Adrenal gland (tissue), 12 donors: ENCODE data around the gene THBD. TPM values are rescaled to one million over a fixed set of nuclear protein-coding genes. Genes with fewer than 3 reads are reported as not detected.
"Not testable (repeated sequence)": the region's sequence is repeated elsewhere in the genome, so short reads cannot be mapped to it uniquely, and the experiment has no call there.

Experiments used
- DNase-seq, 7 donors: peaks; one replicate each; pipeline ENCODE4 v3.0.0-alpha.2; 2019 to 2020
- H3K27ac ChIP-seq, 5 donors: fragments of 200-600 bp; sonication (generic) in 4 of 5; 1 replicate in 3 of 5; 2 replicates in 2 of 5; pipeline versions ENCODE4 v1.5.1 to v1.8.0; 2016 to 2020; ENCODE audit warnings: mild to moderate bottlenecking in 1 of 5
- H3K27me3 ChIP-seq: fragments of 200-600 bp; 2 replicates; pipeline ENCODE4 v1.8.0; 2021
- H3K36me3 ChIP-seq, 2 donors: fragments of 200-600 bp; replicated peaks in 1 of 2; 1 replicate in 1 of 2; 2 replicates in 1 of 2; pipeline versions ENCODE4 v1.5.1 to v1.8.0; 2018 to 2022
- H3K4me1 ChIP-seq, 2 donors: fragments of 200-600 bp; replicated peaks in 1 of 2; 1 replicate in 1 of 2; 2 replicates in 1 of 2; pipeline versions ENCODE4 v1.5.1 to v1.8.0; 2018 to 2021
- H3K4me3 ChIP-seq, 4 donors: fragments of 200-600 bp; sonication (generic) in 3 of 4; one replicate each; pipeline ENCODE4 v1.5.1; 2016 to 2018
- H3K9me3 ChIP-seq, 3 donors: fragments of 200-600 bp; sonication (generic) in 1 of 3; replicated peaks in 1 of 3; 1 replicate in 2 of 3; 2 replicates in 1 of 3; pipeline versions ENCODE4 v1.5.1 to v1.8.0; 2016 to 2021
- CTCF ChIP-seq, 6 experiments: fragments of 450-650 bp in 4 of 6; fragments of 200-600 bp in 2 of 6; sonication (generic) in 1 of 6; IDR thresholded peaks; 1 replicate in 5 of 6; 2 replicates in 1 of 6; pipeline versions ENCODE4 v1.5.1 to v1.8.0; 2016 to 2021; ENCODE audit warnings: antibody characterized with exemption in 6 of 6, mild to moderate bottlenecking in 2 of 6, moderate library complexity in 1 of 6
- POLR2A ChIP-seq, 2 donors: fragments of 450-650 bp; IDR thresholded peaks; one replicate each; pipeline ENCODE4 v1.6.1; 2017; ENCODE audit warnings: antibody characterized with exemption in 2 of 2, mild to moderate bottlenecking in 2 of 2, moderate library complexity in 1 of 2
- WGBS, 4 donors: extraction: QIAGEN DNeasy Blood & Tissue Kit in 2 of 4; methylation state at CpG; one replicate each; pipeline versions ENCODE4 v1.1.5 to v1.1.7; 2013 to 2017; 5-methylcytosine and 5-hydroxymethylcytosine counted together
- intact Hi-C, 2 donors: fragments of 100-400 bp; cut with DNase I; formaldehyde crosslinking; loops; one replicate each; pipeline versions ENCODE4 v1.14.1 to v1.15.0; 2022 to 2023
- polyA plus RNA-seq, 3 donors: library from polyadenylated mRNA; stranded (reverse); fragments of 200-250 nt in 2 of 3; fragments of 350-450 nt in 1 of 3; fragmentation: Illumina TruSeq in 1 of 3; extraction: RNeasy Lipid Tissue Mini Kit (QIAGEN cat#74804) in 1 of 3; gene quantifications; one replicate each; pipeline ENCODE4 v1.2.3, GENCODE V29; 2013 to 2014
- total RNA-seq, 9 donors: library from RNA; depleted of rRNA in 4 of 9; stranded (reverse); fragments of >200 nt in 4 of 9; fragments of 120-200 nt in 1 of 9; fragmentation: NEBNext Ultra II Directional in 1 of 9; extraction: Animal tissue kit (Norgen Biotek cat#: 25700) in 1 of 9; gene quantifications; one replicate each; pipeline versions ENCODE4 v1.1.0 to v1.2.4, GENCODE V29; 2013 to 2023
- donor health status: healthy with polysubstance abuse.
- donor health status: Bipolar disorder and iron deficiency.
- donor health status: DM: yes; HTN: yes; CAD: no.
- donor health status: DM: no; HTN: no; CAD: no.
- donor health status: DM: no; HTN: no; CAD: no.
- donor health status: DM: yes; HTN: yes; CAD: no.

THBD gene
- total and polyA plus RNA-seq, 12 donors, result 1.2 to 58.0 (median 17.5) TPM

GRCh38 chr20:23031346-23031745, 18.1 kb downstream of the THBD start:
- Histone ChIP-seq H3K27ac (no peak overlapping the region), H3K4me3 (no peak overlapping the region), H3K27me3 (peaks cover 28% of the 10 kb centered on the region), H3K4me1 (peaks cover 0 to 11% of the 10 kb centered on the region in 2 donors), H3K36me3 (no peaks in the 10 kb centered on the region), H3K9me3 (no peaks in the 10 kb centered on the region)
- no peak for TF ChIP-seq POLR2A (IDR thresholded peaks at IDR 0.05)
- no peak for TF ChIP-seq CTCF (IDR thresholded peaks at IDR 0.05)
- no peak for DNase-seq
- intact Hi-C loops, result no loop called here
- WGBS, 4 donors, result 89 to 94% (median 92%) methylated on average over 5 to 6 of the region's 6 CpGs

- no peaks in the 10 kb centered on the region for H3K36me3 ChIP-seq
- H3K27me3 ChIP-seq, result peaks cover 7% of the 10 kb centered on the region
- H3K4me3 ChIP-seq, result no peak overlapping the region
- H3K9me3 ChIP-seq, result no peaks in the 10 kb centered on the region
- no peak for TF ChIP-seq CTCF (IDR thresholded peaks at IDR 0.05)
- TF ChIP-seq POLR2A (IDR thresholded peaks at IDR 0.05), result no peak
- peaks cover 0 to 11% of the 10 kb centered on the region in 2 donors for H3K4me1 ChIP-seq
- DNase-seq, result peak in 1 of 7 donors; percentile 21
- no peak overlapping the region for H3K27ac ChIP-seq
- intact Hi-C loops, result no loop called here
- WGBS, 4 donors, result 45 to 59% (median 55%) methylated on average over 4 of the region's 4 CpGs
Measured at GRCh38 chr20:23029324-23029723, 20.1 kb downstream of the THBD start.

- Histone ChIP-seq H3K36me3 (no peaks in the 10 kb centered on the region), H3K9me3 (no peaks in the 10 kb centered on the region), H3K27ac (no peak overlapping the region), H3K27me3 (no peaks in the 10 kb centered on the region), H3K4me3 (no peak overlapping the region), H3K4me1 (peaks cover 0 to 11% of the 10 kb centered on the region in 2 donors)
- no peak for DNase-seq
- 74 to 96% (median 90%) methylated on average over 3 of the region's 3 CpGs for WGBS, 4 donors
- intact Hi-C loops, result no loop called here
- no peak for TF ChIP-seq CTCF (IDR thresholded peaks at IDR 0.05)
- no peak for TF ChIP-seq POLR2A (IDR thresholded peaks at IDR 0.05)
Measured at GRCh38 chr20:23028392-23028791, 21.1 kb downstream of the THBD start.

GRCh38 chr20:23027721-23028120, 21.8 kb downstream of the THBD start:
- Histone ChIP-seq H3K36me3 (no peaks in the 10 kb centered on the region), H3K4me1 (peaks cover 0 to 11% of the 10 kb centered on the region in 2 donors), H3K27me3 (no peaks in the 10 kb centered on the region), H3K4me3 (no peak overlapping the region), H3K27ac (no peak overlapping the region), H3K9me3 (no peaks in the 10 kb centered on the region)
- peak in 2 of 7 donors; percentile 25 to 56 for DNase-seq
- TF ChIP-seq CTCF (IDR thresholded peaks at IDR 0.05) (no peak), POLR2A (IDR thresholded peaks at IDR 0.05) (no peak)
- 71 to 92% (median 81%) methylated on average over 1 of the region's 1 CpG for WGBS, 4 donors
- intact Hi-C loops, result no loop called here

- H3K9me3 ChIP-seq, H3K4me1 ChIP-seq, H3K36me3 ChIP-seq, H3K27ac ChIP-seq, H3K4me3 ChIP-seq, H3K27me3 ChIP-seq, intact Hi-C loops: not testable (repeated sequence)
- 74 to 86% (median 85%) methylated on average over 14 of the region's 14 CpGs for WGBS, 4 donors
- peak in 5 of 7 donors; percentile 29 to 69 (median 43) for DNase-seq
Measured at GRCh38 chr20:23025503-23025902, 24.0 kb downstream of the THBD start.
